ENCODE results near the gene LUZP2. TPM values are rescaled to one million over a fixed set of nuclear protein-coding genes. Genes with fewer than 3 reads are reported as not detected.

LUZP2 gene
- total and polyA plus RNA-seq, 2 of the 8 experiments (the other 6 are each of a cell fraction or from before 2014, with no cell fraction given), result 0.79 to 1.5 TPM

- Histone ChIP-seq H4K8ac (ENCODE audit: extremely low read depth, insufficient read depth, low read length) (no peak overlapping the region), H3K27ac (ENCODE audit: low read depth, low read length) (no peak overlapping the region), H3K4ac (replicated peaks; ENCODE audit: insufficient read length, low read depth, low read length) (no peak overlapping the region), H2AFZ (ENCODE audit: low read length) (no peak overlapping the region), H3K56ac (replicated peaks; ENCODE audit: insufficient read length, low read depth, low read length) (no peak overlapping the region), H2BK15ac (ENCODE audit: low read length) (no peak overlapping the region), H3K36me3 (ENCODE audit: control insufficient read depth in 2 of 4, insufficient read depth in 4 of 4, low read length in 3 of 4) (no peaks in the 10 kb centered on the region), H3K9ac (replicated peaks in 1 of 4; ENCODE audit: extremely low read depth in 1 of 4, low read depth in 3 of 4, low read length in 3 of 4) (no peak overlapping the region), H2BK120ac (replicated peaks; ENCODE audit: low read depth, low read length) (no peak overlapping the region), H2BK20ac (ENCODE audit: low read length) (no peak overlapping the region), H4K20me1 (replicated peaks in 1 of 2; ENCODE audit: control insufficient read depth in 1 of 2, insufficient read depth in 2 of 2, low read length in 2 of 2) (no peaks in the 10 kb centered on the region), H3K23ac (ENCODE audit: insufficient read length) (no peak overlapping the region), H3K23me2 (ENCODE audit: low read depth, low read length) (no peaks in the 10 kb centered on the region), H3K27me3 (replicated peaks in 1 of 4; ENCODE audit: control insufficient read depth in 3 of 4, extremely low read depth in 1 of 4, insufficient read depth in 3 of 4, low read length in 3 of 4) (no peaks in the 10 kb centered on the region), H3K4me2 (ENCODE audit: insufficient read depth in 1 of 2, low read depth in 2 of 2, low read length in 2 of 2) (no peak overlapping the region; a peak in 2 of 4 replicates), H3K79me2 (ENCODE audit: control insufficient read depth in 1 of 2, insufficient read depth in 2 of 2, low read length in 2 of 2) (no peaks in the 10 kb centered on the region), H4K91ac (replicated peaks; ENCODE audit: insufficient read length, low read length) (no peak overlapping the region), H3K9me3 (ENCODE audit: insufficient read depth in 2 of 2, low read depth in 1 of 2, low read length in 1 of 2) (no peaks in the 10 kb centered on the region), H3K4me1 (replicated peaks in 1 of 4; ENCODE audit: control insufficient read depth in 3 of 4, insufficient read depth in 4 of 4, low read length in 3 of 4) (peaks cover 0 to 10% (median 3%) of the 10 kb centered on the region in 4 experiments; a peak in 3 of 7 replicates), H3K14ac (ENCODE audit: insufficient read length) (no peak overlapping the region), H3K4me3 (ENCODE audit: extremely low read depth in 1 of 4, insufficient read depth in 2 of 4, low read depth in 3 of 4, low read length in 4 of 4) (no peak overlapping the region), H2BK5ac (ENCODE audit: low read depth, low read length) (no peak overlapping the region; the same call in 1 of the 2 replicates), H4K5ac (ENCODE audit: insufficient read length, low read depth, low read length) (peak overlapping the region; percentile 83), H3K79me1 (ENCODE audit: low read depth, low read length) (no peaks in the 10 kb centered on the region), H2BK12ac (ENCODE audit: low read depth, low read length) (no peak overlapping the region), H2AK5ac (ENCODE audit: low read depth, low read length) (no peak overlapping the region), H3K18ac (ENCODE audit: extremely low read depth, low read length) (no peak overlapping the region)
- ChIA-PET POLR2A (ENCODE audit: partially characterized antibody) (no interaction called here), CTCF (ENCODE audit: partially characterized antibody) (no interaction called here)
- DNase-seq (ENCODE audit: low read depth in 1 of 2, low spot score in 2 of 2) (no peak), FAIRE-seq (no peak)
- WGBS, 2 experiments (ENCODE audit: extremely low coverage in 1 of 2, insufficient coverage in 1 of 2, insufficient read length in 1 of 2, insufficient replicate concordance in 2 of 2, low coverage in 1 of 2, low lambda C conversion rate in 2 of 2, missing lambda C conversion rate in 1 of 2), result 76% methylated on average over 5 of the region's 5 CpGs; no CpG with 5 or more reads in 1 of the 2 experiments
- no peak for TF ChIP-seq RBBP5 (IDR thresholded peaks at IDR 0.05; ENCODE audit: borderline replicate concordance, low read depth, low read length)
- no peak for TF ChIP-seq TBP (IDR thresholded peaks at IDR 0.05; ENCODE audit: low read depth, low read length)
- TF ChIP-seq SUZ12 (IDR thresholded peaks at IDR 0.05; ENCODE audit: low read length), result no peak
- TF ChIP-seq ATF2 (IDR thresholded peaks at IDR 0.05; ENCODE audit: low read length), result no peak
- TF ChIP-seq POLR2A (IDR thresholded peaks at IDR 0.05; ENCODE audit: control extremely low read depth in 1 of 2, low read depth in 2 of 2, low read length in 2 of 2), result no peak
- no peak for TF ChIP-seq FOSL1 (IDR thresholded peaks at IDR 0.05; ENCODE audit: insufficient read depth, low read depth, low read length)
- no peak for TF ChIP-seq MAFK (IDR thresholded peaks at IDR 0.05; ENCODE audit: low read depth, low read length)
- TF ChIP-seq SRF (IDR thresholded peaks at IDR 0.05; ENCODE audit: low read depth, low read length), result no peak
- no peak for TF ChIP-seq EZH2 (IDR thresholded peaks at IDR 0.05; ENCODE audit: low read depth, low read length, severe bottlenecking)
- TF ChIP-seq CEBPB (IDR thresholded peaks at IDR 0.05; ENCODE audit: low read depth, low read length), result no peak
- no peak for TF ChIP-seq MAX (IDR thresholded peaks at IDR 0.05)
- TF ChIP-seq KDM5A (IDR thresholded peaks at IDR 0.05; ENCODE audit: low read length), result no peak
These were observed 182.0 kb downstream of the LUZP2 start for GRCh38 chr11:24678703-24679348.

Data from H1 (cell line).